ENCODE data around the gene ARID1A. TPM values are rescaled to one million over a fixed set of nuclear protein-coding genes. Genes with fewer than 3 reads are reported as not detected.
A peak's percentile ranks its signal among the peaks of the same experiment; 100 is the strongest.

The ARID1A gene
- total RNA-seq, 1 experiment from 2014 or later, result 55.8 TPM

GRCh38 chr1:26826261-26827105, 130.7 kb downstream of the ARID1A start, which contains the start of gene ZDHHC18:
TSS of gene ZDHHC18 (plus strand) at chr1:26826688. CDS start at chr1:26826805, 117 bp downstream.
- H3K27ac ChIP-seq (ENCODE audit: low read length), result peak within 1 kb of the TSS; percentile 28; the same call in 1 of the 2 replicates
- peaks cover 38% of the 10 kb centered on the region for H3K4me1 ChIP-seq (ENCODE audit: low read length)
- DNase-seq, result peak; percentile 85
- H3K27me3 ChIP-seq (ENCODE audit: low read length), result no peaks in the 10 kb centered on the region
- H3K79me2 ChIP-seq (ENCODE audit: low read length), result peaks cover 49% of the 10 kb centered on the region
- no peaks in the 10 kb centered on the region for H3K9me2 ChIP-seq (replicated peaks; ENCODE audit: insufficient read depth, low read length)
- H3K9ac ChIP-seq (ENCODE audit: low read length), result peak within 1 kb of the TSS; percentile 81
- peak within 1 kb of the TSS; percentile 79 for H3K4me3 ChIP-seq (ENCODE audit: low read length)
- peak within 1 kb of the TSS; percentile 97 for H2AFZ ChIP-seq (ENCODE audit: low read length)
- peak within 1 kb of the TSS; percentile 95 for H3K4me2 ChIP-seq (ENCODE audit: low read depth, low read length, poor library complexity, severe bottlenecking)
- H3K36me3 ChIP-seq (ENCODE audit: insufficient read depth, low read length), result peaks cover 15% of the 10 kb centered on the region; the same call in 1 of the 2 replicates
- H3K9me3 ChIP-seq (ENCODE audit: low read length), result no peaks in the 10 kb centered on the region
- H4K20me1 ChIP-seq (ENCODE audit: insufficient read depth, low read depth, low read length), result no peaks in the 10 kb centered on the region

GRCh38 chr1:26827106-26827604, 131.3 kb downstream of the ARID1A start:
- Histone ChIP-seq H3K36me3 (ENCODE audit: insufficient read depth, low read length) (peaks cover 20% of the 10 kb centered on the region), H3K79me2 (ENCODE audit: low read length) (peaks cover 53% of the 10 kb centered on the region), H3K4me1 (ENCODE audit: low read length) (peaks cover 38% of the 10 kb centered on the region)

GRCh38 chr1:26827663-26828062, 131.8 kb downstream of the ARID1A start:
- Histone ChIP-seq H3K79me2 (ENCODE audit: low read length) (peaks cover 53% of the 10 kb centered on the region), H3K9ac (ENCODE audit: low read length) (peak overlapping the region; percentile 78)
- no peak for DNase-seq

More at GRCh38 chr1:26827106-26827604, 131.3 kb downstream of the ARID1A start:
- Histone ChIP-seq H3K27me3 (ENCODE audit: low read length) (no peaks in the 10 kb centered on the region), H3K9me2 (replicated peaks; ENCODE audit: insufficient read depth, low read length) (no peaks in the 10 kb centered on the region), H3K4me2 (ENCODE audit: low read depth, low read length, poor library complexity, severe bottlenecking) (peak overlapping the region; percentile 77), H3K9me3 (ENCODE audit: low read length) (no peaks in the 10 kb centered on the region), H2AFZ (ENCODE audit: low read length) (no peak overlapping the region), H3K27ac (ENCODE audit: low read length) (peak overlapping the region; percentile 28; the same call in 1 of the 2 replicates), H3K4me3 (ENCODE audit: low read length) (peak overlapping the region; percentile 79), H3K9ac (ENCODE audit: low read length) (peak overlapping the region; percentile 78), H4K20me1 (ENCODE audit: insufficient read depth, low read depth, low read length) (no peaks in the 10 kb centered on the region)
- no peak for DNase-seq

GRCh38 chr1:26828411-26828991, 132.7 kb downstream of the ARID1A start:
- Histone ChIP-seq H3K27ac (ENCODE audit: low read length) (peak overlapping the region; percentile 48; the same call in 1 of the 2 replicates), H3K36me3 (ENCODE audit: insufficient read depth, low read length) (peaks cover 21% of the 10 kb centered on the region), H3K9me3 (ENCODE audit: low read length) (no peaks in the 10 kb centered on the region), H3K9me2 (replicated peaks; ENCODE audit: insufficient read depth, low read length) (no peaks in the 10 kb centered on the region), H2AFZ (ENCODE audit: low read length) (no peak overlapping the region), H3K27me3 (ENCODE audit: low read length) (no peaks in the 10 kb centered on the region), H3K4me3 (ENCODE audit: low read length) (peak overlapping the region; percentile 52), H3K9ac (ENCODE audit: low read length) (peak overlapping the region; percentile 53), H3K79me2 (ENCODE audit: low read length) (peaks cover 53% of the 10 kb centered on the region), H3K4me2 (ENCODE audit: low read depth, low read length, poor library complexity, severe bottlenecking) (peak overlapping the region; percentile 76), H4K20me1 (ENCODE audit: insufficient read depth, low read depth, low read length) (no peaks in the 10 kb centered on the region), H3K4me1 (ENCODE audit: low read length) (peaks cover 42% of the 10 kb centered on the region)
- no peak for DNase-seq

More at GRCh38 chr1:26827663-26828062, 131.8 kb downstream of the ARID1A start:
- Histone ChIP-seq H3K4me1 (ENCODE audit: low read length) (peaks cover 38% of the 10 kb centered on the region), H3K4me3 (ENCODE audit: low read length) (peak overlapping the region; percentile 79), H4K20me1 (ENCODE audit: insufficient read depth, low read depth, low read length) (no peaks in the 10 kb centered on the region), H3K27me3 (ENCODE audit: low read length) (no peaks in the 10 kb centered on the region), H3K9me3 (ENCODE audit: low read length) (no peaks in the 10 kb centered on the region), H3K27ac (ENCODE audit: low read length) (no peak overlapping the region; the same call in 1 of the 2 replicates), H2AFZ (ENCODE audit: low read length) (no peak overlapping the region), H3K9me2 (replicated peaks; ENCODE audit: insufficient read depth, low read length) (no peaks in the 10 kb centered on the region), H3K36me3 (ENCODE audit: insufficient read depth, low read length) (peaks cover 21% of the 10 kb centered on the region), H3K4me2 (ENCODE audit: low read depth, low read length, poor library complexity, severe bottlenecking) (peak overlapping the region; percentile 77)

- Histone ChIP-seq H3K9ac (ENCODE audit: low read length) (peak overlapping the region; percentile 53), H2AFZ (ENCODE audit: low read length) (no peak overlapping the region), H3K27ac (ENCODE audit: low read length) (peak overlapping the region; percentile 48; the same call in 1 of the 2 replicates), H3K79me2 (ENCODE audit: low read length) (peaks cover 53% of the 10 kb centered on the region), H3K9me2 (replicated peaks; ENCODE audit: insufficient read depth, low read length) (no peaks in the 10 kb centered on the region), H4K20me1 (ENCODE audit: insufficient read depth, low read depth, low read length) (no peaks in the 10 kb centered on the region), H3K9me3 (ENCODE audit: low read length) (no peaks in the 10 kb centered on the region), H3K4me1 (ENCODE audit: low read length) (peaks cover 42% of the 10 kb centered on the region), H3K4me2 (ENCODE audit: low read depth, low read length, poor library complexity, severe bottlenecking) (peak overlapping the region; percentile 76), H3K27me3 (ENCODE audit: low read length) (no peaks in the 10 kb centered on the region), H3K4me3 (ENCODE audit: low read length) (peak overlapping the region; percentile 52; the same call in 1 of the 2 replicates), H3K36me3 (ENCODE audit: insufficient read depth, low read length) (peaks cover 21% of the 10 kb centered on the region)
- DNase-seq, result no peak
These were observed 133.5 kb downstream of the ARID1A start for GRCh38 chr1:26829184-26829911.

GRCh38 chr1:26831059-26831458, 135.2 kb downstream of the ARID1A start:
- Histone ChIP-seq H3K9me3 (ENCODE audit: low read length) (no peaks in the 10 kb centered on the region), H3K27ac (ENCODE audit: low read length) (no peak overlapping the region), H3K9ac (ENCODE audit: low read length) (no peak overlapping the region), H3K9me2 (replicated peaks; ENCODE audit: insufficient read depth, low read length) (no peaks in the 10 kb centered on the region), H4K20me1 (ENCODE audit: insufficient read depth, low read depth, low read length) (no peaks in the 10 kb centered on the region), H3K4me2 (ENCODE audit: low read depth, low read length, poor library complexity, severe bottlenecking) (no peak overlapping the region), H3K79me2 (ENCODE audit: low read length) (peaks cover 52% of the 10 kb centered on the region), H2AFZ (ENCODE audit: low read length) (no peak overlapping the region), H3K27me3 (ENCODE audit: low read length) (no peaks in the 10 kb centered on the region), H3K4me3 (ENCODE audit: low read length) (no peak overlapping the region), H3K4me1 (ENCODE audit: low read length) (peaks cover 35% of the 10 kb centered on the region), H3K36me3 (ENCODE audit: insufficient read depth, low read length) (peaks cover 31% of the 10 kb centered on the region)
- DNase-seq, result no peak
